HepG2 (cell line): ENCODE measurements around the gene HNRNPM. TPM values are rescaled to one million over a fixed set of nuclear protein-coding genes. Genes with fewer than 3 reads are reported as not detected.
A peak's percentile ranks its signal among the peaks of the same experiment; 100 is the strongest.

Experiments
- AKNA ChIP-seq: sonication (generic); formaldehyde crosslinking; IDR thresholded peaks from 2 replicates; pipeline ENCODE4 v1.4.0; 2020; ENCODE audit warnings: missing genetic modification reagents, borderline replicate concordance
- BORCS8-MEF2B ChIP-seq: sonication (generic); formaldehyde crosslinking; IDR thresholded peaks from 2 replicates; pipeline ENCODE4 v1.8.0; 2022; ENCODE audit warnings: mild to moderate bottlenecking, missing genetic modification reagents
- CHCHD3 ChIP-seq: sonication (generic); formaldehyde crosslinking; IDR thresholded peaks from 2 replicates; pipeline ENCODE4 v1.8.0; 2022; ENCODE audit warnings: mild to moderate bottlenecking, missing genetic modification reagents, moderate library complexity
- DDIT3 ChIP-seq: sonication (generic); formaldehyde crosslinking; IDR thresholded peaks from 2 replicates; pipeline ENCODE4 v1.4.0; 2020; ENCODE audit warnings: mild to moderate bottlenecking, missing genetic modification reagents
- DR1 ChIP-seq: sonication (generic); formaldehyde crosslinking; IDR thresholded peaks from 2 replicates; pipeline ENCODE4 v1.8.0; 2021; ENCODE audit warnings: mild to moderate bottlenecking, missing genetic modification reagents, inconsistent platforms
- EP300 ChIP-seq, 3 experiments: sonication (generic) in 1 of 3; formaldehyde crosslinking in 1 of 3; IDR thresholded peaks; 2 replicates each; pipeline versions ENCODE4 v1.5.1 to v1.6.1; 2011 to 2020; ENCODE audit warnings: low read depth in 2 of 3, low read length in 2 of 3, borderline replicate concordance in 1 of 3, improper control_type of control experiment in 1 of 3, mild to moderate bottlenecking in 1 of 3, missing genetic modification reagents in 1 of 3, moderate library complexity in 1 of 3
- GATAD1 ChIP-seq: IDR thresholded peaks from 2 replicates; pipeline ENCODE4 v1.6.1; 2016; ENCODE audit warnings: missing genetic modification reagents, missing compliant biosample characterization
- GMEB2 ChIP-seq: IDR thresholded peaks from 2 replicates; pipeline ENCODE4 v1.6.1; 2016; ENCODE audit warnings: missing biosample characterization, missing genetic modification reagents, low read depth
- JUND ChIP-seq: sonication (generic); formaldehyde crosslinking; IDR thresholded peaks from 2 replicates; pipeline ENCODE4 v1.8.0; 2022; ENCODE audit warnings: mild to moderate bottlenecking, missing genetic modification reagents
- MBNL3 ChIP-seq: fragments of 250-450 bp; sonication (Bioruptor Pico); conservative IDR thresholded peaks from 2 replicates; pipeline ENCODE4 v1.8.0; 2022; ENCODE audit warnings: mild to moderate bottlenecking, inconsistent platforms
- NR2C2 ChIP-seq: sonication (generic); formaldehyde crosslinking; IDR thresholded peaks from 2 replicates; pipeline ENCODE4 v1.4.0; 2020; ENCODE audit warnings: missing genetic modification reagents, mild to moderate bottlenecking, moderate library complexity, borderline replicate concordance
- RFX1 ChIP-seq: fragments of 450-650 bp; IDR thresholded peaks from 2 replicates; pipeline ENCODE4 v1.6.1; 2017
- SIN3B ChIP-seq: fragments of 150-350 bp; IDR thresholded peaks from 2 replicates; pipeline ENCODE4 v1.6.1; 2014; ENCODE audit warnings: low read length
- SMARCC2 ChIP-seq: fragments of 450-650 bp; IDR thresholded peaks from 2 replicates; pipeline ENCODE4 v1.6.1; 2017; ENCODE audit warnings: antibody characterized with exemption, mild to moderate bottlenecking
- SNAPC5 ChIP-seq: sonication (generic); formaldehyde crosslinking; IDR thresholded peaks from 2 replicates; pipeline ENCODE4 v1.8.1; 2023; ENCODE audit warnings: mild to moderate bottlenecking, missing genetic modification reagents, borderline replicate concordance
- TERF1 ChIP-seq: sonication (generic); formaldehyde crosslinking; IDR thresholded peaks from 2 replicates; pipeline ENCODE4 v1.8.0; 2022; ENCODE audit warnings: mild to moderate bottlenecking, missing genetic modification reagents, moderate library complexity
- XRCC5 ChIP-seq: fragments of 200-400 bp; formaldehyde crosslinking; optimal IDR thresholded peaks from 2 replicates; pipeline ENCODE3; 2017; ENCODE audit warnings: mild to moderate bottlenecking, low read length
- ZKSCAN8 ChIP-seq: IDR thresholded peaks from 2 replicates; pipeline ENCODE4 v1.6.1; 2016; ENCODE audit warnings: borderline replicate concordance, missing genetic modification reagents, missing compliant biosample characterization
- ZNF570 ChIP-seq: sonication (generic); formaldehyde crosslinking; IDR thresholded peaks from 2 replicates; pipeline ENCODE4 v1.4.0; 2020; ENCODE audit warnings: mild to moderate bottlenecking, missing genetic modification reagents, borderline replicate concordance
- polyA plus RNA-seq, 8 experiments: library from polyadenylated mRNA; depleted of rRNA in 3 of 8; stranded (reverse) in 7 of 8; unstranded in 1 of 8; fragments of >200 nt; fragmentation: Illumina TruSeq in 4 of 8; extraction: Trizol in 4 of 8; gene quantifications; 2 replicates each; pipeline versions ENCODE4 v1.2.1 to v1.2.3, GENCODE V29; 2011 to 2016; ENCODE audit warnings: low read depth in 4 of 8, missing spikeins in 1 of 8, mixed read lengths in 1 of 8; ENCODE audit not compliant: insufficient read depth in 1 of 8
- total RNA-seq, 5 experiments: library from RNA; depleted of rRNA; stranded (reverse); fragments of >200 nt; fragmentation: Illumina TruSeq; extraction: Trizol; gene quantifications; 2 replicates each; pipeline ENCODE4 v1.2.3, GENCODE V29; 2016; ENCODE audit warnings: low read depth in 1 of 5
- TF ChIP-seq, protein P1 (sequence below): sonication (generic); formaldehyde crosslinking; IDR thresholded peaks from 2 replicates; pipeline ENCODE4 v1.5.1; 2020; ENCODE audit warnings: missing genetic modification reagents, mild to moderate bottlenecking, borderline replicate concordance

Gene HNRNPM
- total and polyA plus RNA-seq, 2 of the 13 experiments (the other 11 are each of a cell fraction or from before 2014, with no cell fraction given): 56.7 to 102 TPM

DNA sequence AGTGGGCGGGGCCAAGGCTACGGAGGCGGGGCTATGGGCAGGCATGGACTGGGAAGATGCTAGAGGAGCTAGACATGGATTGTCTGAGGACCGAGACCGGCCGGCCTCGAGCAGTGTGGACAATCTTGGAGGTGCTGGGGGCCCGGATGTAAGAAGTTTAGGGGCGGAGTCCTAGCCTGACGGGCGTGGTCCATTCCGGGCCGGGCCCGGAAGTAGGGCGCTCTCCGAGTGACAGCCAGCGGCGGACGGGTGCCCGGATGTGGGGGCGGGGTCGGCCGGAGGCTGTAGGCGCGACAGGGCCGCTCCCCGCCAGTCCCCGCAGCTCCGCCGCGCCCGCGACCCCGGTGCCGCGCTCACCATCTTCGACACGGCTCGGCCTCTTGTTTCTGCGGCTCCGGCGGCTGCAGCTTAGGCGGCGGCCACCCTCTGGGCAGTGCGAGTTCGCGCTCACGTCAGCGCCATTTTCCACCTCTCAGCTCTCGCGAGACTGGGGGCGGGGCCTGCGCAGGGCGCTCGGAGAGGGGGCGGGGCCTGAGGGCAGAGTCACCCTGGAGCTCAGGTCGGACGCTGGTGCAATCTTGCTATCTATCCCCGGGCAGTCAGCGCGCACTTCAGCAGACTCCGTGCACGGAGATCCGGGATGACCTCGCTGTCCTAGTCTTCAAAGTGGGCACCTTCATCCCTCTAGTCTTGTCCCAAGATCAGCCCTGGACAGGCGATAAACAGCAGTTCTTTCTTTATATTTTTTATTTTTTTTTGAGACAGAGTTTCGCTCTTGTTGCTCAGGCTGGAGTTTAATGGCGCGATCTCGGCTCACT is 69.1 kb downstream of the HNRNPM start, which contains the start of gene ZNF414 (continued):
- TF ChIP-seq GMEB2 (CRISPR knock-in tag) (no peak), ZKSCAN8 (CRISPR knock-in tag) (no peak), NR2C2 (CRISPR knock-in tag) (peak; percentile 36; the same call in 1 of the 2 replicates), TERF1 (no peak), BORCS8-MEF2B (peak; percentile 74; the same call in 1 of the 2 replicates), DDIT3 (CRISPR knock-in tag) (no peak), SMARCC2 (no peak), CHCHD3 (CRISPR knock-in tag) (peak; percentile 73; the same call in 1 of the 2 replicates), RFX1 (no peak), JUND (peak; percentile 47; the same call in 1 of the 2 replicates), GATAD1 (CRISPR knock-in tag) (peak; percentile 82), AKNA (CRISPR knock-in tag) (no peak), ZNF570 (CRISPR knock-in tag) (no peak), SIN3B (no peak), EP300 (IDR thresholded peaks at IDR 0.05; ENCODE audit: low read depth in 2 of 2, low read length in 2 of 2) (no peak), EP300 (CRISPR knock-in tag; IDR thresholded peaks at IDR 0.05; ENCODE audit: borderline replicate concordance) (no peak), XRCC5 (no peak), MBNL3 (CRISPR knock-in tag) (no peak), SNAPC5 (CRISPR knock-in tag) (no peak), DR1 (CRISPR knock-in tag) (peak; percentile 43; the same call in 1 of the 2 replicates)
- TF ChIP-seq, protein P1, sequence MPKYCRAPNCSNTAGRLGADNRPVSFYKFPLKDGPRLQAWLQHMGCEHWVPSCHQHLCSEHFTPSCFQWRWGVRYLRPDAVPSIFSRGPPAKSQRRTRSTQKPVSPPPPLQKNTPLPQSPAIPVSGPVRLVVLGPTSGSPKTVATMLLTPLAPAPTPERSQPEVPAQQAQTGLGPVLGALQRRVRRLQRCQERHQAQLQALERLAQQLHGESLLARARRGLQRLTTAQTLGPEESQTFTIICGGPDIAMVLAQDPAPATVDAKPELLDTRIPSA (CRISPR knock-in tag): no peak; the same call in 1 of the 2 replicates
